Gastrocnemius medialis (tissue), 4 donors: Measurements from ENCODE around the gene S100PBP.

Experiments
- CTCF ChIP-seq, 5 experiments: fragments of 450-650 bp in 3 of 5; fragments of 200-600 bp in 2 of 5; sonication (generic) in 2 of 5; IDR thresholded peaks in 4 of 5; conservative IDR thresholded peaks in 1 of 5; 1 replicate in 4 of 5; 2 replicates in 1 of 5; pipeline ENCODE4 v1.5.1; 2016 to 2019; ENCODE audit warnings: antibody characterized with exemption in 5 of 5, mild to moderate bottlenecking in 3 of 5, moderate library complexity in 3 of 5
- POLR2A ChIP-seq, 2 donors: fragments of 450-650 bp; IDR thresholded peaks; one replicate each; pipeline ENCODE4 v1.6.1; 2017; ENCODE audit warnings: antibody characterized with exemption in 2 of 2, mild to moderate bottlenecking in 2 of 2, moderate library complexity in 2 of 2

GRCh38 chr1:32881871-32882850 is 64.7 kb downstream of the S100PBP start:
- TF ChIP-seq CTCF (IDR thresholded peaks at IDR 0.05 in 4 of 5, conservative IDR thresholded peaks at IDR 0.05 in 1 of 5) (no peak), POLR2A (IDR thresholded peaks at IDR 0.05) (no peak)
